Measurements from ENCODE around the gene SLC2A10.
A peak's percentile ranks its signal among the peaks of the same experiment; 100 is the strongest.

SLC2A10 gene

DNA sequence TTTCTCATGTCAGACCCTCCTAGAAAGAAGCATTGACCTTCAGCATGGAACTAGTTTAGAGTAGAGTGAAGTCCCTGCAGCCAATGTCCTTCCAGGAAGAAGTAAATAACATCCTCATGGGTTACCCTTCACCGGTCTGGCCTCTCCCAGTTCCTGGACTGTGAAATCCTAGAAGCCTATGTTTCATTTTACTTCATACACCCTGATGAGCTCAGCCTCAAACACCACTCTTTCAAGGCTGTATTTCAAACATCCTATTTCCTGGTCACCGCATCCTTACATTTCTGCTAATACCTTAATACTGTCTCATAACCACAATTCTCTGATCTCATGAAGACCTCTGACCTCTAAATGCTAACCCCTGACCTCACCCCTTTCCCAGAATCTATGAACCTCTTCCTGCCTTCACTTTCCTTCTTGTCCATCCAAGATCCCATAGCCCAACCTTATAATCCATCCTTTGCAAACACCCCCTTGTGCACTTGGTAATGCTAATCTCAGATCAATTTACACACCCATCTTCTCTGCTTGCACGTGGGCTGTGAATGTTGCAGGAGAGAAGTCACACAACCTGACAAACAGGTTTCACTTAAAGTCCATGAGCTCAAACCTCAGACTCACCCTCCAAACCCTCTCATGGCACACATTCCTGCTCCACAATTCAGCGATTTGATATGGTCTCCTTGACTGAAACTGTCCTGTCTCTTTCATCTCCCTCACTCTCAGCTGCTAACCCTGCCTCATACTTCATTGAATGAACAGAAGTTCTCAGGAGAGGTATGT lies 30.2 kb downstream of the SLC2A10 start:
- H3K9me3 ChIP-seq (ENCODE audit: control insufficient read depth, low read length), result no peaks in the 10 kb centered on the region
- no peak overlapping the region for H3K4me3 ChIP-seq (ENCODE audit: extremely low read depth, insufficient read depth, low read length, poor library complexity, severe bottlenecking)
- H3K27ac ChIP-seq (ENCODE audit: low read depth, low read length, severe bottlenecking), result no peak overlapping the region
- no peaks in the 10 kb centered on the region for H3K36me3 ChIP-seq (ENCODE audit: control insufficient read depth, insufficient read depth, low read length)
- no peaks in the 10 kb centered on the region for H3K4me1 ChIP-seq (ENCODE audit: control insufficient read depth, insufficient read depth, low read length, poor library complexity, severe bottlenecking)
- 89 to 97% methylated on average over 4 of the region's 4 CpGs for WGBS, 2 experiments (ENCODE audit: insufficient coverage in 2 of 2)

DNA sequence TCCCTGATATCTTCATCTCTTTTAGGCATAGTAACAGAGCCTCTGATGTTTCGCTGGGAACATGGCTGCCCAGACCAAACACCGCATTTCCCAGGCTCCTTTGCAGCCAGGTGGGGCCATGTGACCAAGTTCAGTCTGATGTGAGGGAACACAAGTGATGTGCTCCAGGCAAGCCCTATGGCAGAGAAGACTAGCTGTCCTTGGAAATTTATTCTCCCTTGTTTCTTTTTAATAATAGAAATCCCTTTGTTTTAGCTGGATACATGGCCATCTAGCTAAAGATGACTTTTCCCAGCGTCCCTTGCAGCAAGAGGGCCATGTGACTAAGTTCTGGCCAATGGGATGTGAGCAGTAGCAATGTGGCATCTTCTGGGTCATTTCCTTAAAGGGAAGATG lies 30.8 kb downstream of the SLC2A10 start:
- no peaks in the 10 kb centered on the region for H3K9me3 ChIP-seq (ENCODE audit: control insufficient read depth, low read length)
- no peaks in the 10 kb centered on the region for H3K36me3 ChIP-seq (ENCODE audit: control insufficient read depth, insufficient read depth, low read length)
- WGBS, 2 experiments (ENCODE audit: insufficient coverage in 2 of 2), result 90 to 100% methylated on average over 2 to 3 of the region's 3 CpGs
- H3K4me3 ChIP-seq (ENCODE audit: extremely low read depth, insufficient read depth, low read length, poor library complexity, severe bottlenecking), result no peak overlapping the region
- no peaks in the 10 kb centered on the region for H3K4me1 ChIP-seq (ENCODE audit: control insufficient read depth, insufficient read depth, low read length, poor library complexity, severe bottlenecking)
- no peak overlapping the region for H3K27ac ChIP-seq (ENCODE audit: low read depth, low read length, severe bottlenecking)

DNA sequence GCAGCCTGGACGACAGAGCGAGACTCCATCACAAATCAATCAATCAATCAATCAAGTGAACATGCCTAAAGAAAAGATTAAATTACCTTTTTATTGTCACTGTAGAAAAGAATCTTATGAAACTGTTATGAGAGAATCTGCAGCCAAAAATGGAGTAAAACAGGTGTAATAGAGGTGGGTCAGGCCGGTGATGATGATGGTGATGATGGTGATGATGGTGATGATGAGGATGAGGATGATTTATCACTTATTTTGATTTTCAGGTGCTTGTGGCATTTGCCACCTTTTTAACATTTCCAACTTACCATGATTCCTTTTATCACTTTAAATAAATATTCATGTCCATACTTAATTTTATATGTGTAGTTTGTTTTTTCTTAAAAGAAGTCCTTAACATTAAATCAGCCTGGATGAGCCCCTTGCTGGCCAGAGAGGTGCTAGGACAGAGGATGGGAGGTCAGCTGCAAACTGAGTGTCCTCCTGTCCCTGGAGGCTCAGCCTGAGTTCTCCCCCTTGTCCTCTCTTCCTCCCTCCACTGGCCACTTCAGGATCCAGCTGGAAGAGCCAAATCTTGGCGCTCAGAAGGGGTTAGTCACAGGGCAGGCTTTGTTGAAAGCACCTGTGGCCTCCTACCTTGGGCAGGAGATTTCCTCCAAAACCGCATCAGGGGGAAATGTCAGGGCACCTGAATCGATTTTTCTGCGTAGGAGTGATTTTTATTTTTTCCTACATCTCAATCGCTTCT lies 32.6 kb downstream of the SLC2A10 start:
- WGBS, 2 experiments (ENCODE audit: insufficient coverage in 2 of 2), result 79 to 96% methylated on average over 3 to 6 of the region's 8 CpGs
- Histone ChIP-seq H3K4me3 (ENCODE audit: extremely low read depth, insufficient read depth, low read length, poor library complexity, severe bottlenecking) (no peak overlapping the region), H3K4me1 (ENCODE audit: control insufficient read depth, insufficient read depth, low read length, poor library complexity, severe bottlenecking) (peaks cover 6% of the 10 kb centered on the region), H3K9me3 (ENCODE audit: control insufficient read depth, low read length) (no peaks in the 10 kb centered on the region), H3K27ac (ENCODE audit: low read depth, low read length, severe bottlenecking) (no peak overlapping the region), H3K36me3 (ENCODE audit: control insufficient read depth, insufficient read depth, low read length) (no peaks in the 10 kb centered on the region)

DNA sequence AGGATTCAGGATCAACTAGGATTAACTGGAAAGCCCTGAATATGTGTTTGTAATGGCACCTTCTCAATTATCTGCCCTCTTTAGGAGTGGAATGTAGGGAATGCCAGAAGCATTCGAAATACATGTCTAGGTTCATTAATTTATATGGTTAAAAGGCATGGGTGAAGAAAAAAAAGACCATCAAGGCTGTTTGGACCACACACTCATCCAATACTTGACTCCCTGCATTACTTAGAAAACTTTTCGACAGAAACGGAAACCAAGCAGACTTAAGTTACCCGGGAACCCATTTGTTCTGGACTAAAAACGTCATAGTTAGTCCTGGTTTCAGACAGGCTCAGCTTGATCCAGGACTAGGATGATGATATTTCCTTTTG lies 33.2 kb downstream of the SLC2A10 start:
- Histone ChIP-seq H3K27ac (ENCODE audit: low read depth, low read length, severe bottlenecking) (no peak overlapping the region), H3K9me3 (ENCODE audit: control insufficient read depth, low read length) (no peaks in the 10 kb centered on the region)
- 83 to 93% methylated on average over 4 of the region's 5 CpGs for whole genome bisulfite sequencing, 2 experiments (ENCODE audit: insufficient coverage in 2 of 2)

DNA sequence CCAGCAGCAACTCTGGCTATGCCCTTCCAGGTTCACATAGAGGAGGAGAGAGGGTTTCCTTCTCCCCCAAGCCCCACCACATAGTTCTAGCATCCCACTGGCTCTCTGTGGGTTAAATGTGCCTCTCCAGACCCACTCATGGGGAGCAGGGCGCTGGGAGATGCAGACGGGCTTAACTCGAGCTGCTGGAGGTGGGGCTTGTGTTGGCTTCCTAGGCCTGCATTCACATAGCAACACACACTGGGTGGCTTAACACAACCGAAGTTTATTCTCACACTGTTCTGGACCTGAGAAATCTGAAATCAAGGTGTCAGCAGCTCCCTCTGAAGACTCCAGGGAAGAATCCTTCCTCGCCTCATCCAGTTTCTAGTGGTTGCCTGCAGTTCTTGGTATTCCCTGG lies 33.6 kb downstream of the SLC2A10 start:
- Histone ChIP-seq H3K27ac (ENCODE audit: low read depth, low read length, severe bottlenecking) (no peak overlapping the region), H3K9me3 (ENCODE audit: control insufficient read depth, low read length) (no peaks in the 10 kb centered on the region), H3K4me3 (ENCODE audit: extremely low read depth, insufficient read depth, low read length, poor library complexity, severe bottlenecking) (no peak overlapping the region), H3K4me1 (ENCODE audit: control insufficient read depth, insufficient read depth, low read length, poor library complexity, severe bottlenecking) (peaks cover 13% of the 10 kb centered on the region), H3K36me3 (ENCODE audit: control insufficient read depth, insufficient read depth, low read length) (no peaks in the 10 kb centered on the region)
- 51 to 75% methylated on average over 2 to 5 of the region's 5 CpGs for WGBS, 2 experiments (ENCODE audit: insufficient coverage in 2 of 2)

More for the DNA sequence above, 33.2 kb downstream of the SLC2A10 start:
- H3K4me1 ChIP-seq (ENCODE audit: control insufficient read depth, insufficient read depth, low read length, poor library complexity, severe bottlenecking), result peaks cover 11% of the 10 kb centered on the region
- H3K4me3 ChIP-seq (ENCODE audit: extremely low read depth, insufficient read depth, low read length, poor library complexity, severe bottlenecking), result no peak overlapping the region
- no peaks in the 10 kb centered on the region for H3K36me3 ChIP-seq (ENCODE audit: control insufficient read depth, insufficient read depth, low read length)

DNA sequence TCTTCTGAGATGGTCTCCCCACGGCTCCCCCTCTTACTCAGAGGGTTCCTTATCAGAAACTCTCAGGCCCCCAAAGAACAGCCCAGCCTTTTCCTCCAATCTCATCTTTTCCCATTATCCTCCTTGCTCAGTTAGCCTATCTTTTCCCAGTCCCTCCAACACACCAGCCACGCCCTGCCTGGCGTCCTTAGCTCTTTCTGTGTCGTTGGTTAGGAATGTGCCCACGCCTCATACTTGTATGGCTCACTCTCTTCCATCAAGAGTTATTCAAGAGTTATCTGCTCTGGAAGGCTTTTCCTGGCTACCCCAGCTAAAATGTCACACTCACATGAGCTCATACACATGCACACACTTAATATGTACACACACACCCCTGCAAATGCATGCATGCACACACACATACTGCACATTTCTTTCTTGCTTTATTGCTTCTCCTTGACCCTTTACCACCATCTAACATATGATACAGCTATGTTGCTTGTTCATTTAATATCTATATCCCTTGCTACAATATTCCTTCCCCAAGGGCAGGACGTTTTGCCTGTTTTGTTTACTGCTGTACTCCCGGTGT lies 37.6 kb downstream of the SLC2A10 start:
- Histone ChIP-seq H3K4me1 (ENCODE audit: control insufficient read depth, insufficient read depth, low read length, poor library complexity, severe bottlenecking) (peaks cover 13% of the 10 kb centered on the region), H3K27ac (ENCODE audit: low read depth, low read length, severe bottlenecking) (peak overlapping the region; percentile 71), H3K4me3 (ENCODE audit: extremely low read depth, insufficient read depth, low read length, poor library complexity, severe bottlenecking) (no peak overlapping the region), H3K36me3 (ENCODE audit: control insufficient read depth, insufficient read depth, low read length) (no peaks in the 10 kb centered on the region), H3K9me3 (ENCODE audit: control insufficient read depth, low read length) (no peaks in the 10 kb centered on the region)
- WGBS, 2 experiments (ENCODE audit: insufficient coverage in 2 of 2), result 57 to 61% methylated on average over 5 of the region's 7 CpGs

DNA sequence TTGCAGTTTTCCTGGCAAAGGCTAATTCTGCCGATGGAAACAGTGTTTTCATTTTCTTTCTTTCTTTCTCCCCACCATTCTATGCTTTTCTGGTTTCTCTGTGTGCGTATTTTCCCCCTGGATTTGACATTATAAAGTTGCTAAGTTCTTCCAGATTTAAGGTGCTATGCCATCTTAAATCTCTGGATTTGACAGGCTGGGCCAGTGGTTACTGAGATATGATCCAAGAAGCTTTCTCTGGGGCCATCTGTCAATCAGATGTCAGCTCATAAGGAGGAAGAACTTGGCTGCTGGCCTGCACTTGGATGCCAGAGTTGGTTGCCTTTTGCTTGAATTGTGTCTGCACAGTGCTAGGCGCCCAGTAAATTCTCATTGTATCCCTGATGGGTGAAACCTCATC lies 39.7 kb downstream of the SLC2A10 start:
- no peaks in the 10 kb centered on the region for H3K9me3 ChIP-seq (ENCODE audit: control insufficient read depth, low read length)
- H3K4me1 ChIP-seq (ENCODE audit: control insufficient read depth, insufficient read depth, low read length, poor library complexity, severe bottlenecking), result peaks cover 13% of the 10 kb centered on the region
- H3K27ac ChIP-seq (ENCODE audit: low read depth, low read length, severe bottlenecking), result no peak overlapping the region
- no peak overlapping the region for H3K4me3 ChIP-seq (ENCODE audit: extremely low read depth, insufficient read depth, low read length, poor library complexity, severe bottlenecking)
- H3K36me3 ChIP-seq (ENCODE audit: control insufficient read depth, insufficient read depth, low read length), result no peaks in the 10 kb centered on the region
- WGBS, 2 experiments (ENCODE audit: insufficient coverage in 2 of 2), result 100% methylated on average over 2 of the region's 3 CpGs

DNA sequence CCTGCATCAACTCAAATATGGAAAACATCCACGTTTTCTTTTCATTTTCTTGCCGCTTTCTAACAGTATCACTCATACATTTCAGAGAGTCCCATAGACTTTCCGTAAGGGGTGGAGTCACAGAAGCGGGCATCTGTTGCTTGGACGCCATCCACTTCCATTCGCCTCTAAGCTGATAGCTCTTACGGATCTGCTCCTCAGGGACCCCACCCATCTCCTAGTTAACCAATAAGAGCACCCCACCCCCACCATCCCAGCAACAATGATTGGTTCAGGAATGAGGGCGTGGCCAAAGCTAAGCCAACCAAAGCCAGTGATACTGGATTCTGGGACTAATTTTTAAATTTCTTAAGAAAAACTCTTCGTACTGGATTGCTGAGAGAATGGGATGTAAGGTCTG lies 42.4 kb downstream of the SLC2A10 start:
- Histone ChIP-seq H3K4me3 (ENCODE audit: extremely low read depth, insufficient read depth, low read length, poor library complexity, severe bottlenecking) (no peak overlapping the region), H3K27ac (ENCODE audit: low read depth, low read length, severe bottlenecking) (no peak overlapping the region), H3K4me1 (ENCODE audit: control insufficient read depth, insufficient read depth, low read length, poor library complexity, severe bottlenecking) (peaks cover 10% of the 10 kb centered on the region), H3K36me3 (ENCODE audit: control insufficient read depth, insufficient read depth, low read length) (no peaks in the 10 kb centered on the region), H3K9me3 (ENCODE audit: control insufficient read depth, low read length) (no peaks in the 10 kb centered on the region)
- whole genome bisulfite sequencing, 2 experiments (ENCODE audit: insufficient coverage in 2 of 2), result 80 to 90% methylated on average over 3 to 6 of the region's 9 CpGs

DNA sequence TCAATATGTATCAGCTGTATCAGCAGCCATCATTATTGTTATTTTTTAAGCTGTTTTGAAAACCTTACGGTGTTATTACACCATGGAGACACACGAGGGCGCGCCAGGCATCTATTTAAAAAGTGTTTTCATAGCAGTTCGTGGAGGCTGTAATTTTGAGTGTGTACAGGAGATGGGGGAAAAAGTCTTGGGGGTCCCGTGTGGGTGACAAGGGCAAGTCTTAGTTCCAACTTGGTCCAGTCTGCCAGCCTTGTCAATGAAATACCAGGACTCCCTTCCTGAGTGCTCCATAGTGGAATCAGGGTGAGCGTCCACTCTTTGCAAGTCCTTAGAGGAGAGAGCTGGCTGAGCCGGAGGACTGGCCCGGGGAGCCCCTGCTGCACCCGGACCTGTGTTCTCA lies 43.3 kb downstream of the SLC2A10 start:
- no peak overlapping the region for H3K4me3 ChIP-seq (ENCODE audit: extremely low read depth, insufficient read depth, low read length, poor library complexity, severe bottlenecking)

DNA sequence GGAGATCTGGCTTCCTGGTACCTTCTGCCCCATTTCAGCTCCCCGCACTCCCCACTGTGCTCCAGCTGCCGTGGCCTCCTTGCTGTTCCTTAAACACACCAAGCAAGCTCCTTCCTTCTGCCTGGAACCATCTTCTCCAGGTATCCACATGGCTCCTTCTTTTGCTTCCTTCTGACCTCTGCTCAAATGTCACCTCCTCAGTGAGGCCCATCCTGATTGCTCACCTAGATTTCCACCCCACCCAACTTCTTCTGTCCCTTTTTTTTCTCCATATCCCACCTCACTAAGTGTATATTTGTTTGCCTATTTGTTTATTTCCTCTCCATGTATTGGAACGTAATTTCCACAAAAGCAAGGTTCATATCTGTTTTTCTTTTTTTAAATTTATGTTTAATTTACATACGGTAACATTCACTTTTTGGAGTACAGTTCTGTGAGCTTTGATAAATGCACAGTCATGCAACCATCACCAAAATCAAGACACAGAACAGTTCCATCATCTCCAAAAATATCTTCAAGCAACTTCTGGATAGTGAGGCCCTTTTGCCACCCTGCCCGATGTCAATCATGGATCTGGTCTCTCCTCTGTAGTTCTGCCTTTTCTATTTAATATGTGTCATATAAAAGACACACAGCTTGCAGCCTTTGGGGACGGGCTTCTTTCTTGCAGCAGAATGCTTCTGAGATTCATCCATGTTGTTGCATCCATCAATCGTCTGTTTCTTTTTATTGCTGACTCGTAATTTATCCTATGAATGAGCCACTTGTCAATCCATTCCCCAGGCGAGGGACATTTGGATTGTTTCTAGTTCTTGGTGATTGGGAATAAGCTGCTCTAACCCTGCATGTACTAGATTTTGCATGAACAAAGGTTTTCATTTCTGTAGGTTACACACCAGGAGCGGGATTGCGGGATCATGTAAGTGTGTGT lies 46.3 kb downstream of the SLC2A10 start:
- no peaks in the 10 kb centered on the region for H3K4me1 ChIP-seq (ENCODE audit: control insufficient read depth, insufficient read depth, low read length, poor library complexity, severe bottlenecking)
- H3K4me3 ChIP-seq (ENCODE audit: extremely low read depth, insufficient read depth, low read length, poor library complexity, severe bottlenecking), result no peak overlapping the region
- 93 to 94% methylated on average over 6 to 8 of the region's 11 CpGs for WGBS, 2 experiments (ENCODE audit: insufficient coverage in 2 of 2)
- H3K27ac ChIP-seq (ENCODE audit: low read depth, low read length, severe bottlenecking), result no peak overlapping the region
- H3K36me3 ChIP-seq (ENCODE audit: control insufficient read depth, insufficient read depth, low read length), result no peaks in the 10 kb centered on the region
- H3K9me3 ChIP-seq (ENCODE audit: control insufficient read depth, low read length), result no peaks in the 10 kb centered on the region

More for the DNA sequence above, 43.3 kb downstream of the SLC2A10 start:
- H3K27ac ChIP-seq (ENCODE audit: low read depth, low read length, severe bottlenecking), result no peak overlapping the region
- no peaks in the 10 kb centered on the region for H3K36me3 ChIP-seq (ENCODE audit: control insufficient read depth, insufficient read depth, low read length)
- WGBS, 2 experiments (ENCODE audit: insufficient coverage in 2 of 2), result 25 to 46% methylated on average over 5 to 10 of the region's 10 CpGs
- H3K4me1 ChIP-seq (ENCODE audit: control insufficient read depth, insufficient read depth, low read length, poor library complexity, severe bottlenecking), result peaks cover 1% of the 10 kb centered on the region
- H3K9me3 ChIP-seq (ENCODE audit: control insufficient read depth, low read length), result no peaks in the 10 kb centered on the region

Data from mesodermal cell (in vitro differentiated cells).